ENCODE data around the gene OR4D9.
"Not testable (repeated sequence)": the region's sequence is repeated elsewhere in the genome, so short reads cannot be mapped to it uniquely, and the experiment has no call there.

The OR4D9 gene

DNA sequence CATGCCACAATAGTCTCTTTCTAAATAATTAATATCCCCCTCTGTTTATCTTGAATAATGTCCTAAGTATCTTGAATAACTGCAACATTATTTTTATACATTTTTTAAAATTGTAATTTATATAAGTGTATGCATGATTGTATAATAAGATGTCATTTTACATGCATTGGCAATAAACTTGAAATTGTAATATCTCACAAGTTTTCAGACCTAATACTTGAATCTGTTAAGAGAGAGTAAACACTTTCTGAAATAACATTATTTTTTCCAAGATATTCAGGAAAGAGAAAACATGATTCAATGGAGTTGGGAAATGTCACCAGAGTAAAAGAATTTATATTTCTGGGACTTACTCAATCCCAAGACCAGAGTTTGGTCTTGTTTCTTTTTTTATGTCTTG is 8.1 kb upstream of the OR4D9 start, which contains the start of gene OR4D11:
TSS of gene OR4D11 (plus strand) at position 301 of the 400 bp plus-strand sequence. CDS start at position 301, 0 bp downstream.
- no peak for TF ChIP-seq CTCF (conservative IDR thresholded peaks at IDR 0.05)
- H3K27ac ChIP-seq: no peak within 1 kb of the TSS

GRCh38 chr11:59511675-59512074 is 336 bp downstream of the OR4D9 start:
- TF ChIP-seq CTCF (conservative IDR thresholded peaks at IDR 0.05): no peak
- no peak overlapping the region for H3K27ac ChIP-seq

GRCh38 chr11:59520139-59520538 is 8.8 kb downstream of the OR4D9 start:
- H3K27ac ChIP-seq: not testable (repeated sequence)

DNA sequence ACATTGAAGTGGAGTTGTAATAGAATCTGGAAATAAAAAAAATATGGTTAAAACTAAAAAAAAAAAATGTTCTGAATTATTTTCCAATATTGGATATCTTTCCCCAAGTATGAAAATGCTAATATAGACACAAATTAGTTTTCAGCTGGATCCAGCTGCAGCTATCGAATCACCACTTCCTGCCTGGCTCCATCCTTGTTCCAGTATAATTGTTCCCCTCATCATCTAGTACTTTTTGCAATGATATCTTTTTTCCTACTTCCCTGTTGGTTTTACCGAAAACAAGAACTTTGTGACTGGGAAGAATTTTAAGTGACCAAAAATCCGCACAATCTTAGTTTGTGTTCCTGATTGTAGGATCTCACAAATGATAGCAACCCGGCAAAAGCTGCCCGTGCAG is 9.4 kb downstream of the OR4D9 start:
- no peak overlapping the region for H3K27ac ChIP-seq
- TF ChIP-seq CTCF (conservative IDR thresholded peaks at IDR 0.05): no peak

DNA sequence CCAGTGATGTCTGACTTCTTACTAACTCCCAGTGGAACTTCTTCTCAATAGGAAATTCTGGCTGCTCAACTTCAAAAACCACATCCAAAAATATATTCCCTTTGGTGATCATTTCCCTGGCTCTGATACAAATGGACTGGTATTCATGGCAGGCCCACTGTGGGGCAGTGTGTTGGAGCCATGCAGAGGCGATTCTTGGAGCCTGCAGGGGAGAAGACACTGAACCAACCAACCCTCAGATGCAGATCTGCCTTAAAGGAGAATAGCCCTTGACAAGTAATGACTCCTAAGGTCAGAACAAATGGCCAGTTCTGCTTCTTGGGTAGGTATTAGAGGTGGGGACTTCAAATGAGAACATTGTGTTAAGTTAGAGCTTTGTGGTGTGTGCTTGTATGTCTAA is 12.2 kb downstream of the OR4D9 start:
- no peak overlapping the region for H3K27ac ChIP-seq
- TF ChIP-seq CTCF (conservative IDR thresholded peaks at IDR 0.05): no peak; the same call in 1 of the 2 replicates

- TF ChIP-seq CTCF (conservative IDR thresholded peaks at IDR 0.05): no peak
These were observed 17.4 kb downstream of the OR4D9 start for GRCh38 chr11:59528711-59529110.

DNA sequence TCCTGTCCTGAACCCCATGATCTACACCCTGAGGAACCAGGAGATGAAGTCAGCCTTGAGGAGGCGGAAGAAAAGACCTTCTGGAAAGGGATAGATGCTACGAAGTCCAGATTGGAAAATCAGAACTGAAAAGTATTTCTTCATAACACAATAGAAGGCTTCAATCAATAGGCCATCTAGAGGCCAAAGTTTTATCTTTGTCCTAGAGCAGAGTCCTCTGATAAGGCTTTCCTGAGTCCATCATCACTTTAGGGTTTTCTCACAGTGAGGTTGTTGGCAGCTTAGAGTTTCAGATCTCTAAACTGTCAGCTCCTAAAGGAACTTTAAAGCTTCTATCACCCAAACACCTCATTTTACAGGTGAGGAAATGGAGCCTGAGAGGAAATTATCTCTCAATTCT is 21.3 kb downstream of the OR4D9 start:
- no peak for TF ChIP-seq CTCF (conservative IDR thresholded peaks at IDR 0.05)
- H3K27ac ChIP-seq: no peak overlapping the region

More at GRCh38 chr11:59528711-59529110, 17.4 kb downstream of the OR4D9 start:
- H3K27ac ChIP-seq: no peak overlapping the region

DNA sequence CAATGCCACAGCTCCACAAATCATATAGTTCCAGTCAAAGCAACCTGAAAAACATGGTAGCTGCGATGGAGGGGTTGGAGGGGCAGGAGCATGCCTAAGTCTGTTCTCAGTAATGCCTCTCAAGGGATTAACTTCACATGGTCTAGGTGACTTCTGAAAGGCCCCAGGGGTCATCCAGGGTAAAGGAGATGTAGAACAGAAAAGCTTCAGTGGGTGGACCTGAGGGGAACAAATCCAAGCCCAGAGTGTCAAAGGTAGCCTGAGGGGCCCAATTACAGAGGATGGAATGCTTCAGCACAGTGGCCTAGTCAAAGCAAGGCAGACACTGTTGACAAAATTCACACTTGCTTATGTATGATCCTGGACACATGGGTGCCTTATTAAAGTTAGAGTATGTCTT is 23.3 kb downstream of the OR4D9 start:
- no peak overlapping the region for H3K27ac ChIP-seq
- no peak for TF ChIP-seq CTCF (conservative IDR thresholded peaks at IDR 0.05)

All from VCaP (cell line).